Cardiac muscle cell (in vitro differentiated cells and primary cell): ENCODE results near the gene VTI1A. TPM values are rescaled to one million over a fixed set of nuclear protein-coding genes. Genes with fewer than 3 reads are reported as not detected.
"Not testable (repeated sequence)": the region's sequence is repeated elsewhere in the genome, so short reads cannot be mapped to it uniquely, and the experiment has no call there.

Source experiments
- DNase-seq, 2 donors: peaks; one replicate each; pipeline versions ENCODE4 v3.0.0 to v3.0.0-alpha.2; 2010 to 2017; ENCODE audit warnings: low read depth in 1 of 2, low spot score in 1 of 2
- H3K27ac ChIP-seq: fragments of 200-600 bp; sonication (generic); 2 replicates; pipeline ENCODE4 v1.5.1; 2016
- H3K27me3 ChIP-seq: fragments of 200-600 bp; sonication (generic); 2 replicates; pipeline ENCODE4 v1.6.0; 2016; ENCODE audit warnings: control low read depth
- H3K36me3 ChIP-seq: fragments of 200-600 bp; sonication (generic); 2 replicates; pipeline ENCODE4 v1.5.1; 2016; ENCODE audit warnings: control low read depth
- H3K4me1 ChIP-seq: fragments of 200-600 bp; sonication (generic); 2 replicates; pipeline ENCODE4 v1.8.1; 2017; ENCODE audit warnings: low read depth, mild to moderate bottlenecking, mixed run types
- H3K4me3 ChIP-seq: fragments of 200-600 bp; sonication (generic); 2 replicates; pipeline ENCODE4 v1.5.1; 2016; ENCODE audit warnings: mild to moderate bottlenecking
- H3K9me3 ChIP-seq: fragments of 200-600 bp; sonication (generic); 2 replicates; pipeline ENCODE4 v1.5.1; 2017; ENCODE audit warnings: low read depth, mild to moderate bottlenecking, control low read depth
- CTCF ChIP-seq: IDR thresholded peaks from 2 replicates; pipeline ENCODE4 v1.5.1; 2012; ENCODE audit warnings: low read depth, mild to moderate bottlenecking, low read length
- polyA plus RNA-seq: library from polyadenylated mRNA; unstranded; fragments of >200 nt; fragmentation: Nextera tagmentation; extraction: Ambion mirVana; gene quantifications from 2 replicates; pipeline ENCODE4 v1.2.1, GENCODE V29; 2016
- total RNA-seq: library from RNA; depleted of rRNA; stranded (reverse); fragments of >200 nt; gene quantifications from 2 replicates; pipeline ENCODE4 v1.2.3, GENCODE V29; 2016

The VTI1A gene
- total and polyA plus RNA-seq, 2 experiments from 2014 or later = 19.3 to 33.1 TPM

GRCh38 chr10:112728997-112729396 is 282.0 kb downstream of the VTI1A start:
- H3K36me3 ChIP-seq = no peaks in the 10 kb centered on the region
- no peak for TF ChIP-seq CTCF
- no peak overlapping the region for H3K4me3 ChIP-seq
- no peaks in the 10 kb centered on the region for H3K27me3 ChIP-seq
- peaks cover 8% of the 10 kb centered on the region for H3K4me1 ChIP-seq
- no peaks in the 10 kb centered on the region for H3K9me3 ChIP-seq
- no peak for DNase-seq
- no peak overlapping the region for H3K27ac ChIP-seq

GRCh38 chr10:112731450-112731849 is 284.4 kb downstream of the VTI1A start:
- not testable (repeated sequence) for H3K4me1 ChIP-seq, H3K36me3 ChIP-seq, H3K9me3 ChIP-seq, H3K4me3 ChIP-seq, H3K27me3 ChIP-seq, DNase-seq, H3K27ac ChIP-seq

GRCh38 chr10:112732277-112732921 is 285.4 kb downstream of the VTI1A start:
- peak in 1 of 2 donors; percentile 29 for DNase-seq
- TF ChIP-seq CTCF = no peak
- no peaks in the 10 kb centered on the region for H3K9me3 ChIP-seq
- no peaks in the 10 kb centered on the region for H3K27me3 ChIP-seq
- H3K4me3 ChIP-seq = no peak overlapping the region
- H3K36me3 ChIP-seq = no peaks in the 10 kb centered on the region
- H3K4me1 ChIP-seq = peaks cover 10% of the 10 kb centered on the region
- H3K27ac ChIP-seq = no peak overlapping the region

GRCh38 chr10:112735041-112735695 is 288.2 kb downstream of the VTI1A start:
- Histone ChIP-seq H3K4me1 (peaks cover 21% of the 10 kb centered on the region), H3K36me3 (no peaks in the 10 kb centered on the region), H3K9me3 (no peaks in the 10 kb centered on the region), H3K27ac (no peak overlapping the region), H3K4me3 (no peak overlapping the region), H3K27me3 (no peaks in the 10 kb centered on the region)
- no peak for TF ChIP-seq CTCF
- no peak for DNase-seq

GRCh38 chr10:112738606-112739591 is 291.9 kb downstream of the VTI1A start:
- no peak for TF ChIP-seq CTCF
- H3K9me3 ChIP-seq = no peaks in the 10 kb centered on the region
- peak; percentile 32 to 55 for DNase-seq
- peaks cover 30% of the 10 kb centered on the region for H3K4me1 ChIP-seq
- no peak overlapping the region for H3K4me3 ChIP-seq
- no peaks in the 10 kb centered on the region for H3K36me3 ChIP-seq
- no peak overlapping the region for H3K27ac ChIP-seq
- H3K27me3 ChIP-seq = peaks cover 3% of the 10 kb centered on the region
